Neural cell (in vitro differentiated cells): Measurements from ENCODE around the gene ERI2. TPM values are rescaled to one million over a fixed set of nuclear protein-coding genes. Genes with fewer than 3 reads are reported as not detected.
"Not testable (repeated sequence)": the region's sequence is repeated elsewhere in the genome, so short reads cannot be mapped to it uniquely, and the experiment has no call there.

Experiments used
- H2AFZ ChIP-seq: fragments of 200-600, 300-800 bp; sonication (generic), shearing (Covaris generic); 2 replicates; pipeline ENCODE4 v1.6.0; 2014; ENCODE audit warnings: low read depth, mild to moderate bottlenecking, antibody characterized with exemption, low read length, moderate library complexity
- H3F3A ChIP-seq: fragments of 200-600 bp; shearing (Covaris generic); 2 replicates; pipeline ENCODE4 v1.6.1; 2016; ENCODE audit warnings: mild to moderate bottlenecking, moderate library complexity, mixed read lengths, antibody characterized with exemption, low read length; ENCODE audit not compliant: insufficient read depth, poor library complexity, severe bottlenecking
- H3K27ac ChIP-seq: fragments of 200-600, 300-800 bp; sonication (generic), shearing (Covaris generic); 2 replicates; pipeline ENCODE4 v1.5.1; 2014; ENCODE audit warnings: mild to moderate bottlenecking, low read length, moderate library complexity
- H3K27me3 ChIP-seq: fragments of 300-800, 200-600 bp; sonication (generic), shearing (Covaris generic); 2 replicates; pipeline ENCODE4 v1.6.0; 2014; ENCODE audit warnings: mild to moderate bottlenecking, low read depth, low read length, moderate library complexity; ENCODE audit not compliant: insufficient read depth
- H3K36me3 ChIP-seq: fragments of 300-800, 200-600 bp; sonication (generic), shearing (Covaris generic); 2 replicates; pipeline ENCODE4 v1.5.1; 2014; ENCODE audit warnings: mild to moderate bottlenecking, antibody characterized with exemption, low read length, moderate library complexity; ENCODE audit not compliant: insufficient read depth
- H3K4me2 ChIP-seq: fragments of 300-800, 200-600 bp; sonication (generic), shearing (Covaris generic); 2 replicates; pipeline ENCODE4 v1.6.0; 2014; ENCODE audit warnings: mild to moderate bottlenecking, low read length
- H3K4me3 ChIP-seq: fragments of 300-800, 200-600 bp; sonication (generic), shearing (Covaris generic); 2 replicates; pipeline ENCODE4 v1.5.1; 2014; ENCODE audit warnings: mild to moderate bottlenecking, low read length, moderate library complexity
- H3K79me2 ChIP-seq: fragments of 200-600 bp; shearing (Covaris generic); replicated peaks from 2 replicates; pipeline ENCODE4 v1.6.0; 2014; ENCODE audit warnings: mild to moderate bottlenecking, low read length, moderate library complexity; ENCODE audit not compliant: insufficient read depth
- H3K9ac ChIP-seq: fragments of 300-800, 200-600 bp; sonication (generic), shearing (Covaris generic); 2 replicates; pipeline ENCODE4 v1.6.1; 2016; ENCODE audit warnings: mild to moderate bottlenecking, low read length, mixed read lengths
- H3K9me2 ChIP-seq: fragments of 200-600 bp; shearing (Covaris generic); 2 replicates; pipeline ENCODE4 v1.6.1; 2016; ENCODE audit warnings: mild to moderate bottlenecking, low read length, mixed read lengths; ENCODE audit not compliant: insufficient read depth
- H3K9me3 ChIP-seq: fragments of 200-600, 300-800 bp; sonication (generic), shearing (Covaris generic); 2 replicates; pipeline ENCODE4 v1.6.1; 2016; ENCODE audit warnings: mild to moderate bottlenecking, mixed run types, low read length, moderate library complexity, mixed read lengths
- H4K20me1 ChIP-seq: fragments of 200-600 bp; shearing (Covaris generic); 2 replicates; pipeline ENCODE4 v1.6.1; 2016; ENCODE audit warnings: mild to moderate bottlenecking, mixed run types; ENCODE audit not compliant: insufficient read depth
- CTCF ChIP-seq: fragments of 450-650 bp; IDR thresholded peaks from 2 replicates; pipeline ENCODE4 v1.5.1; 2014; ENCODE audit warnings: antibody characterized with exemption, mild to moderate bottlenecking, moderate library complexity; ENCODE audit not compliant: poor library complexity, severe bottlenecking
- EP300 ChIP-seq: fragments of 450-650 bp; conservative IDR thresholded peaks from 2 replicates; pipeline ENCODE4 v1.6.1; 2014; ENCODE audit warnings: antibody characterized with exemption, mild to moderate bottlenecking, moderate library complexity; ENCODE audit not compliant: poor library complexity, severe bottlenecking
- MXI1 ChIP-seq: fragments of 450-650 bp; conservative IDR thresholded peaks from 2 replicates; pipeline ENCODE4 v1.6.1; 2014; ENCODE audit warnings: antibody characterized with exemption, mild to moderate bottlenecking; ENCODE audit not compliant: poor library complexity, severe bottlenecking
- POLR2AphosphoS5 ChIP-seq: IDR thresholded peaks from 2 replicates; pipeline ENCODE4 v1.6.1; 2012
- RAD21 ChIP-seq: fragments of 450-650 bp; conservative IDR thresholded peaks from 2 replicates; pipeline ENCODE4 v1.6.1; 2014; ENCODE audit warnings: antibody characterized with exemption, mild to moderate bottlenecking, moderate library complexity
- REST ChIP-seq: IDR thresholded peaks from 2 replicates; pipeline ENCODE4 v1.6.1; 2012; ENCODE audit warnings: borderline replicate concordance
- SMC3 ChIP-seq: fragments of 450-650 bp; conservative IDR thresholded peaks from 2 replicates; pipeline ENCODE4 v1.6.1; 2014; ENCODE audit warnings: antibody characterized with exemption, mild to moderate bottlenecking, moderate library complexity; ENCODE audit not compliant: poor library complexity
- TAF1 ChIP-seq: IDR thresholded peaks from 2 replicates; pipeline ENCODE4 v1.6.1; 2012; ENCODE audit warnings: low read depth
- polyA plus RNA-seq: library from polyadenylated mRNA; depleted of rRNA; stranded (reverse); fragments of >200 nt; gene quantifications from 2 replicates; pipeline ENCODE4 v1.2.3, GENCODE V29; 2014

The ERI2 gene
- polyA plus RNA-seq, 1 donor from 2014 or later: 46.9 TPM

GRCh38 chr16:20765732-20766131, 40.5 kb downstream of the ERI2 start:
- no peaks in the 10 kb centered on the region for H3K9me2 ChIP-seq
- H3K4me2 ChIP-seq: no peak overlapping the region
- no peaks in the 10 kb centered on the region for H3K27me3 ChIP-seq

GRCh38 chr16:20764448-20764847, 41.8 kb downstream of the ERI2 start:
- H4K20me1 ChIP-seq, H3K27ac ChIP-seq, H3K4me3 ChIP-seq, H3K9ac ChIP-seq, H3K36me3 ChIP-seq, H3K79me2 ChIP-seq, H3F3A ChIP-seq, H3K4me2 ChIP-seq, H3K9me2 ChIP-seq, H3K9me3 ChIP-seq, H2AFZ ChIP-seq, H3K27me3 ChIP-seq: not testable (repeated sequence)

More at GRCh38 chr16:20765732-20766131, 40.5 kb downstream of the ERI2 start:
- Histone ChIP-seq H3K79me2 (no peaks in the 10 kb centered on the region), H3K4me3 (no peak overlapping the region), H2AFZ (no peak overlapping the region), H4K20me1 (no peaks in the 10 kb centered on the region), H3K9ac (no peak overlapping the region), H3K9me3 (no peaks in the 10 kb centered on the region), H3K27ac (no peak overlapping the region), H3K36me3 (no peaks in the 10 kb centered on the region), H3F3A (no peaks in the 10 kb centered on the region)
- no peak for TF ChIP-seq RAD21
- no peak for TF ChIP-seq EP300

GRCh38 chr16:20763461-20764232, 42.6 kb downstream of the ERI2 start, which contains the start of gene ACSM3:
ACSM3 (plus strand) TSS chr16:20764014; CDS start chr16:20770035, 6,021 bp downstream.
- Histone ChIP-seq H3K4me2 (no peak within 1 kb of the TSS), H3F3A (no peaks in the 10 kb centered on the region), H3K9me3 (no peaks in the 10 kb centered on the region), H3K9ac (no peak within 1 kb of the TSS), H4K20me1 (no peaks in the 10 kb centered on the region), H3K36me3 (no peaks in the 10 kb centered on the region), H3K27me3 (no peaks in the 10 kb centered on the region), H3K27ac (no peak within 1 kb of the TSS), H3K4me3 (no peak within 1 kb of the TSS), H2AFZ (no peak within 1 kb of the TSS), H3K9me2 (no peaks in the 10 kb centered on the region), H3K79me2 (no peaks in the 10 kb centered on the region)
- TF ChIP-seq RAD21 (no peak), REST (no peak), SMC3 (no peak), CTCF (no peak), POLR2AphosphoS5 (no peak), TAF1 (no peak), MXI1 (no peak), EP300 (no peak)
